HepG2 (cell line): ENCODE measurements around the gene CERT1. TPM values are rescaled to one million over a fixed set of nuclear protein-coding genes. Genes with fewer than 3 reads are reported as not detected.

Source experiments
- ATAC-seq: fragments of 200-7000 bp; cut with Tn5 transposase; 3 replicates; pipeline ENCODE4 v1.9.1; 2020; ENCODE audit warnings: mild to moderate bottlenecking, moderate library complexity
- BruUV-seq: library from RNA; stranded (reverse); fragments of 400-500 nt; replicated peaks from 2 replicates; lab custom pipeline; 2021; lab: Mats Ljungman, UMichigan
- CTCF ChIA-PET: fragments of 300-600 bp; formaldehyde crosslinking; extraction: SDS; loops from one replicate; lab custom pipeline; 2021; ENCODE audit warnings: low total read pairs, inconsistent platforms, low intra/inter-chr PET ratio; lab: Yijun Ruan, JAX
- POLR2A ChIA-PET: fragments of 350-600 bp; sonication (Branson Sonifier 250); formaldehyde crosslinking; loops from one replicate; lab custom pipeline; 2020; ENCODE audit warnings: antibody characterized with exemption, inconsistent platforms; lab: Yijun Ruan, JAX
- DNase-seq: peaks from one replicate; pipeline ENCODE4 v3.0.0-alpha.2; 2015; ENCODE audit warnings: low spot score
- FAIRE-seq: peaks from 3 replicates; lab custom pipeline; 2011; peaks lifted over from hg19 to GRCh38; lab: Jason Lieb, UNC
- H2AFZ ChIP-seq: one replicate; pipeline ENCODE4 v1.6.1; 2011; ENCODE audit warnings: low read length, inconsistent platforms
- H3K27ac ChIP-seq: fragments of 300-600 bp; 3 replicates; pipeline ENCODE4 v1.8.0; 2011; ENCODE audit warnings: mixed run types, mild to moderate bottlenecking, mixed read lengths, low read length, inconsistent platforms; ENCODE audit not compliant: insufficient read depth; ENCODE audit errors: extremely low read length
- H3K27me3 ChIP-seq, 2 experiments: fragments of 200-600 bp in 1 of 2; 2 replicates in 1 of 2; 3 replicates in 1 of 2; pipeline versions ENCODE4 v1.6.0 to v1.8.0; 2011; ENCODE audit warnings: low read length in 2 of 2, mild to moderate bottlenecking in 2 of 2, moderate library complexity in 2 of 2, inconsistent platforms in 1 of 2; ENCODE audit not compliant: insufficient read depth in 2 of 2, control insufficient read depth in 1 of 2
- H3K36me3 ChIP-seq, 2 experiments: fragments of 200-600 bp in 1 of 2; replicated peaks in 1 of 2; 2 replicates in 1 of 2; 3 replicates in 1 of 2; pipeline versions ENCODE4 v1.5.1 to v1.8.0; 2011; ENCODE audit warnings: low read length in 2 of 2, inconsistent platforms in 1 of 2; ENCODE audit not compliant: insufficient read depth in 2 of 2, control insufficient read depth in 1 of 2
- H3K4me1 ChIP-seq: 2 replicates; pipeline ENCODE4 v1.5.1; 2012; ENCODE audit warnings: low read length, inconsistent platforms; ENCODE audit not compliant: insufficient read depth
- H3K4me2 ChIP-seq: 2 replicates; pipeline ENCODE4 v1.6.0; 2011; ENCODE audit warnings: low read depth, low read length, inconsistent platforms
- H3K4me3 ChIP-seq, 3 experiments: fragments of 200-600 bp in 1 of 3; sonication (generic), shearing (Covaris generic) in 1 of 3; replicated peaks in 1 of 3; 2 replicates each; pipeline ENCODE4 v1.5.1; 2011 to 2016; ENCODE audit warnings: low read length in 3 of 3, inconsistent platforms in 2 of 3, low read depth in 2 of 3, mild to moderate bottlenecking in 2 of 3, control low read depth in 1 of 3, mixed read lengths in 1 of 3; ENCODE audit not compliant: insufficient read depth in 1 of 3
- H3K79me2 ChIP-seq: one replicate; pipeline ENCODE4 v1.6.1; 2011; ENCODE audit warnings: low read length, inconsistent platforms; ENCODE audit not compliant: insufficient read depth
- H3K9ac ChIP-seq: 2 replicates; pipeline ENCODE4 v1.6.0; 2011; ENCODE audit warnings: mild to moderate bottlenecking, low read depth, low read length, inconsistent platforms; ENCODE audit not compliant: insufficient read depth
- H3K9me3 ChIP-seq: 2 replicates; pipeline ENCODE4 v1.5.1; 2012; ENCODE audit warnings: mild to moderate bottlenecking, low read length
- H4K20me1 ChIP-seq: 2 replicates; pipeline ENCODE4 v1.6.0; 2011; ENCODE audit warnings: inconsistent platforms, mild to moderate bottlenecking, low read length, moderate library complexity; ENCODE audit not compliant: insufficient read depth
- BCL6 ChIP-seq: IDR thresholded peaks from 2 replicates; pipeline ENCODE4 v1.6.1; 2016; ENCODE audit warnings: missing genetic modification reagents, missing compliant biosample characterization
- FOXO1 ChIP-seq: sonication (generic); formaldehyde crosslinking; IDR thresholded peaks from 2 replicates; pipeline ENCODE4 v1.4.0; 2020; ENCODE audit warnings: missing genetic modification reagents
- FOXP1 ChIP-seq, 2 experiments: fragments of 450-650 bp in 1 of 2; IDR thresholded peaks; 2 replicates each; pipeline ENCODE4 v1.6.1; 2017 to 2018; ENCODE audit warnings: antibody characterized with exemption in 1 of 2
- KDM6A ChIP-seq: IDR thresholded peaks from 2 replicates; pipeline ENCODE4 v1.6.1; 2016; ENCODE audit warnings: low read depth
- MAFF ChIP-seq: IDR thresholded peaks from 2 replicates; pipeline ENCODE4 v1.6.1; 2011; ENCODE audit warnings: low read depth, low read length, improper control_type of control experiment
- NFYB ChIP-seq: sonication (generic); formaldehyde crosslinking; IDR thresholded peaks from 2 replicates; pipeline ENCODE4 v1.4.0; 2020; ENCODE audit warnings: missing genetic modification reagents
- POLR2A ChIP-seq, 2 experiments: IDR thresholded peaks; 2 replicates each; pipeline ENCODE4 v1.6.1; 2011; ENCODE audit warnings: low read depth in 2 of 2, low read length in 2 of 2, mild to moderate bottlenecking in 1 of 2, moderate library complexity in 1 of 2; ENCODE audit not compliant: insufficient read depth in 1 of 2
- RARG ChIP-seq: sonication (generic); formaldehyde crosslinking; IDR thresholded peaks from 2 replicates; pipeline ENCODE4 v1.4.0; 2020; ENCODE audit warnings: low read depth, mild to moderate bottlenecking, missing genetic modification reagents
- SMAD1 ChIP-seq: sonication (generic); formaldehyde crosslinking; IDR thresholded peaks from 2 replicates; pipeline ENCODE4 v1.4.0; 2020; ENCODE audit warnings: missing genetic modification reagents, low read depth, mild to moderate bottlenecking, borderline replicate concordance
- SOX5 ChIP-seq: IDR thresholded peaks from 2 replicates; pipeline ENCODE4 v1.6.1; 2016; ENCODE audit warnings: borderline replicate concordance
- THAP9 ChIP-seq: sonication (generic); formaldehyde crosslinking; IDR thresholded peaks from 2 replicates; pipeline ENCODE4; 2020; ENCODE audit warnings: missing genetic modification reagents, mild to moderate bottlenecking, borderline replicate concordance
- ZBTB2 ChIP-seq: sonication (generic); formaldehyde crosslinking; IDR thresholded peaks from 2 replicates; pipeline ENCODE4 v1.8.0; 2022; ENCODE audit warnings: low read depth, missing genetic modification reagents
- ZFYVE20 ChIP-seq: sonication (generic); formaldehyde crosslinking; IDR thresholded peaks from 2 replicates; pipeline ENCODE4 v1.8.0; 2023; ENCODE audit warnings: low read depth, mild to moderate bottlenecking, moderate library complexity, missing genetic modification reagents, borderline replicate concordance
- ZNF430 ChIP-seq: sonication (generic); formaldehyde crosslinking; IDR thresholded peaks from 2 replicates; pipeline ENCODE4 v1.9.0; 2021; ENCODE audit warnings: mild to moderate bottlenecking, missing genetic modification reagents
- ZNF512 ChIP-seq: sonication (generic); formaldehyde crosslinking; IDR thresholded peaks from 2 replicates; pipeline ENCODE4 v1.4.0; 2020; ENCODE audit warnings: mild to moderate bottlenecking, missing genetic modification reagents
- WGBS: methylation state at CpG from one replicate; pipeline ENCODE4 v1.1.6; 2017; ENCODE audit warnings: low lambda C conversion rate; 5-methylcytosine and 5-hydroxymethylcytosine counted together
- in situ Hi-C: cut with HindIII; loops from 2 replicates; pipeline ENCODE4 v1.10.0; 2017; ENCODE audit warnings: low pct_unique_long_range_greater_than_20kb; ENCODE audit not compliant: extremely low pct_ligation_motif_present
- intact Hi-C: fragments of 100-400 bp; cut with micrococcal nuclease; formaldehyde crosslinking; loops from one replicate; pipeline ENCODE4 v1.10.0; 2022; ENCODE audit not compliant: unreplicated experiment
- polyA plus RNA-seq, 8 experiments: library from polyadenylated mRNA; depleted of rRNA in 3 of 8; stranded (reverse) in 7 of 8; unstranded in 1 of 8; fragments of >200 nt; fragmentation: Illumina TruSeq in 4 of 8; extraction: Trizol in 4 of 8; gene quantifications; 2 replicates each; pipeline versions ENCODE4 v1.2.1 to v1.2.3, GENCODE V29; 2011 to 2016; ENCODE audit warnings: low read depth in 4 of 8, missing spikeins in 1 of 8, mixed read lengths in 1 of 8; ENCODE audit not compliant: insufficient read depth in 1 of 8
- total RNA-seq, 5 experiments: library from RNA; depleted of rRNA; stranded (reverse); fragments of >200 nt; fragmentation: Illumina TruSeq; extraction: Trizol; gene quantifications; 2 replicates each; pipeline ENCODE4 v1.2.3, GENCODE V29; 2016; ENCODE audit warnings: low read depth in 1 of 5
- TF ChIP-seq, protein P1 (sequence below): IDR thresholded peaks from 2 replicates; pipeline ENCODE4 v1.6.1; 2016; ENCODE audit warnings: missing compliant biosample characterization, missing genetic modification reagents, borderline replicate concordance
- TF ChIP-seq, protein P2 (sequence below): sonication (generic); formaldehyde crosslinking; IDR thresholded peaks from 2 replicates; pipeline ENCODE4 v1.8.0; 2022; ENCODE audit warnings: missing genetic modification reagents, mild to moderate bottlenecking, borderline replicate concordance

CERT1 gene
- total and polyA plus RNA-seq, 2 of the 13 experiments (the other 11 are each of a cell fraction or from before 2014, with no cell fraction given): 8.2 to 12.7 TPM

- Histone ChIP-seq H2AFZ (no peak overlapping the region), H3K4me1 (peaks cover 16% of the 10 kb centered on the region), H3K9me3 (no peaks in the 10 kb centered on the region), H4K20me1 (no peaks in the 10 kb centered on the region), H3K4me2 (no peak overlapping the region), H3K79me2 (no peaks in the 10 kb centered on the region), H3K9ac (no peak overlapping the region), H3K27ac (peak overlapping the region; percentile 68), H3K36me3 (peaks cover 2 to 19% of the 10 kb centered on the region in 2 experiments), H3K27me3 (no peaks in the 10 kb centered on the region), H3K4me3 (no peak overlapping the region)
- intact Hi-C loops (no loop called here), in situ Hi-C loops (no loop called here)
- no TSS peak for BruUV-seq
- FAIRE-seq: no peak
- ChIA-PET CTCF (no interaction called here), POLR2A (interaction anchor here (0.7 to 1.5 kb wide), 3 partner anchors 11 to 295 kb away, joined by 3 read pairs; partner anchors contain the start of gene HMGCR)
- DNase-seq: peak; percentile 39
- WGBS: 35% methylated on average over 2 of the region's 2 CpGs
- ATAC-seq: peak; percentile 63
- TF ChIP-seq KDM6A (no peak), ZBTB2 (CRISPR knock-in tag) (no peak), FOXP1 (IDR thresholded peaks at IDR 0.05) (no peak), FOXP1 (CRISPR knock-in tag; IDR thresholded peaks at IDR 0.05) (no peak), THAP9 (CRISPR knock-in tag) (no peak), SMAD1 (CRISPR knock-in tag) (no peak), NFYB (CRISPR knock-in tag) (no peak), ZNF512 (CRISPR knock-in tag) (no peak), MAFF (peak; percentile 71), FOXO1 (CRISPR knock-in tag) (0 out of 2 replicates have a peak, but pooled peaks have one; percentile 40), BCL6 (CRISPR knock-in tag) (peak; percentile 58; the same call in 1 of the 2 replicates), RARG (no peak), ZNF430 (CRISPR knock-in tag) (no peak), POLR2A (IDR thresholded peaks at IDR 0.05; ENCODE audit: insufficient read depth in 1 of 2, low read depth in 2 of 2, low read length in 2 of 2) (no peak), ZFYVE20 (no peak), SOX5 (CRISPR knock-in tag) (no peak)
- TF ChIP-seq, protein P1, sequence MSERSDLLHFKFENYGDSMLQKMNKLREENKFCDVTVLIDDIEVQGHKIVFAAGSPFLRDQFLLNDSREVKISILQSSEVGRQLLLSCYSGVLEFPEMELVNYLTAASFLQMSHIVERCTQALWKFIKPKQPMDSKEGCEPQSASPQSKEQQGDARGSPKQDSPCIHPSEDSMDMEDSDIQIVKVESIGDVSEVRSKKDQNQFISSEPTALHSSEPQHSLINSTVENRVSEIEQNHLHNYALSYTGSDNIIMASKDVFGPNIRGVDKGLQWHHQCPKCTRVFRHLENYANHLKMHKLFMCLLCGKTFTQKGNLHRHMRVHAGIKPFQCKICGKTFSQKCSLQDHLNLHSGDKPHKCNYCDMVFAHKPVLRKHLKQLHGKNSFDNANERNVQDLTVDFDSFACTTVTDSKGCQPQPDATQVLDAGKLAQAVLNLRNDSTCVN (CRISPR knock-in tag): no peak
- TF ChIP-seq, protein P2, sequence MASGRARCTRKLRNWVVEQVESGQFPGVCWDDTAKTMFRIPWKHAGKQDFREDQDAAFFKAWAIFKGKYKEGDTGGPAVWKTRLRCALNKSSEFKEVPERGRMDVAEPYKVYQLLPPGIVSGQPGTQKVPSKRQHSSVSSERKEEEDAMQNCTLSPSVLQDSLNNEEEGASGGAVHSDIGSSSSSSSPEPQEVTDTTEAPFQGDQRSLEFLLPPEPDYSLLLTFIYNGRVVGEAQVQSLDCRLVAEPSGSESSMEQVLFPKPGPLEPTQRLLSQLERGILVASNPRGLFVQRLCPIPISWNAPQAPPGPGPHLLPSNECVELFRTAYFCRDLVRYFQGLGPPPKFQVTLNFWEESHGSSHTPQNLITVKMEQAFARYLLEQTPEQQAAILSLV: no peak
Observed at GRCh38 chr5:75373862-75374261, 137.6 kb downstream of the CERT1 start.
